GM18505 (cell line): ENCODE results near the gene TAOK3.
A peak's percentile ranks its signal among the peaks of the same experiment; 100 is the strongest.

Source experiments
- ATAC-seq: cut with Tn5 transposase; IDR thresholded peaks from one replicate; pipeline ENCODE4 v1.9.1; 2021; ENCODE audit not compliant: unreplicated experiment
- POLR2A ChIP-seq: IDR thresholded peaks from 4 replicates; pipeline ENCODE4 v1.6.1; 2011; ENCODE audit warnings: borderline replicate concordance; ENCODE audit not compliant: insufficient read depth, insufficient read length; ENCODE audit errors: extremely low read depth

Gene TAOK3

GRCh38 chr12:118127867-118128266 is 244.8 kb downstream of the TAOK3 start:
- ATAC-seq, result no peak
- no peak for TF ChIP-seq POLR2A

- no peak for TF ChIP-seq POLR2A
- ATAC-seq, result no peak
These were observed 246.5 kb downstream of the TAOK3 start for GRCh38 chr12:118126119-118126757.

GRCh38 chr12:118125743-118126118 is 247.0 kb downstream of the TAOK3 start:
- ATAC-seq, result no peak
- no peak for TF ChIP-seq POLR2A

DNA sequence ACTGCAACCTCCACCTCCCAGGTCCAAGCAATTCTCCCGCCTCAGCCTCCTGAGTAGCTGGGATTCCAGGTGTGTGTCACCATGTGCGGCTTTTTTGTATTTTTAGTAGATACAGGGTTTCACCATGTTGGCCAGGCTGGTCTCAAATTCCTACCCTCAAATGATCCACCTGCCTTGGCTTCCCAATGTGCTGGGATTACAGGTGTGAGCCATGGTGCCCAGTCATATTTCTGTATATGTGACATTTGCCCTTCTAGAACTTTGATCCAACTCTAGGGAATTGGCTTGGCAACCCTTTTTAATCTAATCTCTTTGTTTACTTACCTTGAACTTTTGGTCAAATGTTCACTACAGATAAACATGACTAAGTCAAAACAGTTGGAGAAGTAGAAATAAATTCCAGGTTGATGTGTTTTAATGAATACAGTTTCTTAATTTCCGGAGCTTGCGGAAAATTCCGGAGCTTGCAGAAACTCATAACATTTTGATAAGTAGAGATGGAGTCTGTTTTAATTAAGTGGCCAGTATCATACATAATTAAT is 248.3 kb downstream of the TAOK3 start:
- ATAC-seq, result no peak
- TF ChIP-seq POLR2A, result no peak

DNA sequence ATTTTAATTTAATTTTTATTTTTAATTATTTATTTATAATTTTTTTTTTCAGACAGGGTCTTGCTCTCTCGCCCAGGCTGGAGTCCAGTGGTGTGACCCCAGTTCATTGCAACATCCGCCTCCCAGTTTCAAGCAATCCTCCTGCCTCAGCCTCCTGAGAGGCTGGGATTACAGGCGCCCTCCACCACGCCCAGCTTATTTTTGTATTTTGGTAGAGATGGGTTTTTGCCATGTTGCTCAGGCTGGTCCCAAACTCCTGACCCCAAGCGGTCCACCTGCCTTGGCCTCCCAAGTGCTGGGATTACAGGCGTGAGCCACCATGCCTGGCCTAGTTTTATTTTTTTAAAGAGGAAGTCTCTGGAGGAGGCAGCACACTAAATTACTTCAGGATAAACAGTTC is 250.4 kb downstream of the TAOK3 start:
- TF ChIP-seq POLR2A, result no peak
- no peak for ATAC-seq

- no peak for TF ChIP-seq POLR2A
- no peak for ATAC-seq
These were observed 251.9 kb downstream of the TAOK3 start for GRCh38 chr12:118120579-118121363.

DNA sequence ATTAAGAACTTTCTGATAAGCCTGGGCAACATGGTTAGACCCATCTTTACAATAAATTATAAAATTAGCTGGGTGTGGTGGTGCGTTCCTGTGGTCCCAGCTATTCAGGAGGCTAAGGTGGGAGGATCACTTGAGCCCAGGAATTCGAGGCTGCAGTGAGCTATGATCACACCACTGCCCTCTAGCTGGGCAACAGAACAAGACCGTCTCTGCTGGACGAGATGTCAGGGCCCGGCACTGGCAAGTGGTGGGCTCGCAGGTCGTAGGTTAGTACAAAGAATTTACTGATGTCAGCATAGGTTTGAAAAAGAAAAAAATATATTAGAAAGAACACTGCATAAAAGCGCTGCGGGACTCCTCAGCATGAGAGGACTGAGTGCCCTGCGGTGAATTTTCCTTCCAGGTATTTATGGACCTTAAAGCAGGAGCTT is 253.2 kb downstream of the TAOK3 start:
- TF ChIP-seq POLR2A, result no peak
- no peak for ATAC-seq

GRCh38 chr12:118109088-118109487 is 263.6 kb downstream of the TAOK3 start:
- no peak for TF ChIP-seq POLR2A
- ATAC-seq, result no peak

GRCh38 chr12:118107694-118108093 is 265.0 kb downstream of the TAOK3 start:
- no peak for TF ChIP-seq POLR2A
- ATAC-seq, result no peak

DNA sequence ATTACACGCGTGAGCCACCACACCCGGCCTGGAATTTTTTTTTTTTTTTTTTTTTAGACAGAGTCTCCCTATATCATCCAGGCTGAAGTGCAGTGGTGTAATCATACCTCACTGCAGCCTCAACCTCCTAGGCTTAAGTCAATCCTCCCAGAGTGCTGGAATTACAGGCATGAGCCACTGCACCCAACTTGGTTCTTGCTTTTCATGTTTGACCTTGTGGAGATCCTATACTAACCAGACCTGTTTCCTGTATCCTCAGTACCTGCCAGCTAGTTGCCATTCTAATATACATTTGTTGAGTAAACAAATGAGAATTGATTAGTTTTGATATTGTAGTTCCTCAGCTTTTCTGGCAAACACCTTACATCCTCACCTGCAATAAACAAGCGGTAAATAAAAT is 265.7 kb downstream of the TAOK3 start:
- ATAC-seq, result no peak

DNA sequence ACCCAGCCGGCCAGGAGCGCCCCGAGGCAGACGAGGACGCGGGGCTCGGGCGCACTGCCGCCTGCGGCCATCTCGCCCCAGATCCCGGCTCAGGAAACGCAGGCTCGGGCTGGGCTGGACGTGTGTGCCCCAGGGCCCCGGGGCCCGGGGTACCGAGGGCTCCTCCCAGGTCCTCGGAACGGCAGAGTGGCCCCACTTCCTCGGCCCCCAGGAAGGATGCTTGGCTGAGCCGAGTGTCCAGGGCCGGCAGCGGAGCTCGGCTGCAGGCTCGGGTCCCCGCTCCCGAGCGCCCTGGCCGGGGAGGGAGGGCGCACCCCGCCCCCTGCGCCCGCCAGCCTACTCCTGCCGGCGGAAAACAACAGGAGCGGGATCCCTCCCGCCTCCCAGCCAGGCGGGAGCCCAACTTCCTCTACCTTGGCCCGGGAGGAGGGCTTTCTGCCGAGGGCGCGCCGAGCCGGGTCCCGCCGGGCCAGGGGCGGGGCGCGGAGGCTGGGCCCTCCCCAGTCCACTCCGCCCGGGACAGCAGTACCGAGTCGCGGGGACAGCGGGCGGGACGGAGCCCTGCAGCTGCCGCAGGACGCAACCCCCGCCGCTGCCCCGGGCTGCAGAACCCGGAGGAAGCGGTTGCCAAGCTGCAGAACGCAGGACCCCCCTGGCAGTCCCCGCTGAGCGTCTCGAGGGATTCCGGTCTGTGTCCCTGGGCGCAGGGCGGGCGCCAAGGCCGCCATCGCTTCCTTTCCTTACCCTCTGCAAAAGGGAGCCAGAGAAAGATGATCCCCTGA is 268.9 kb downstream of the TAOK3 start, which contains the start of gene VSIG10:
Gene VSIG10, minus strand, starts transcription at position 411 of the 782 bp plus-strand sequence. Its CDS starts 340 bp downstream, at position 71.
- ATAC-seq, result peak; percentile 40
- no peak for TF ChIP-seq POLR2A

More for the DNA sequence above, 265.7 kb downstream of the TAOK3 start:
- no peak for TF ChIP-seq POLR2A

- TF ChIP-seq POLR2A, result no peak
- ATAC-seq, result no peak
These were observed 269.5 kb downstream of the TAOK3 start for GRCh38 chr12:118103201-118103600.

GRCh38 chr12:118102609-118103008 is 270.1 kb downstream of the TAOK3 start:
- ATAC-seq, result no peak
- no peak for TF ChIP-seq POLR2A
